Smooth muscle cell (in vitro differentiated cells): ENCODE measurements around the gene FABP1. TPM values are rescaled to one million over a fixed set of nuclear protein-coding genes. Genes with fewer than 3 reads are reported as not detected.

ENCODE experiments used
- DNase-seq: peaks from one replicate; lab custom pipeline; 2025; ENCODE audit not compliant: unreplicated experiment; lab: John Stamatoyannopoulos, UW
- H2AFZ ChIP-seq: fragments of 200-600 bp; sonication (generic); 2 replicates; pipeline ENCODE4 v1.6.0; 2016; ENCODE audit warnings: antibody characterized with exemption, low read depth, mild to moderate bottlenecking
- H3F3A ChIP-seq: fragments of 200-600 bp; sonication (generic); 2 replicates; pipeline ENCODE4 v1.6.0; 2017; ENCODE audit warnings: antibody characterized with exemption, low read depth
- H3K27ac ChIP-seq: fragments of 200-600 bp; sonication (generic); 2 replicates; pipeline ENCODE4 v1.5.1; 2016; ENCODE audit warnings: low read depth, mild to moderate bottlenecking
- H3K27me3 ChIP-seq: fragments of 200-600 bp; sonication (generic); 2 replicates; pipeline ENCODE4 v1.6.1; 2016; ENCODE audit warnings: low read depth, mild to moderate bottlenecking
- H3K36me3 ChIP-seq: fragments of 200-600 bp; sonication (generic); 2 replicates; pipeline ENCODE4 v1.5.1; 2016; ENCODE audit warnings: low read depth
- H3K4me1 ChIP-seq: fragments of 200-600 bp; sonication (generic); 2 replicates; pipeline ENCODE4 v1.5.1; 2016; ENCODE audit warnings: low read depth
- H3K4me2 ChIP-seq: fragments of 200-600 bp; sonication (generic); 2 replicates; pipeline ENCODE4 v1.6.0; 2016; ENCODE audit warnings: mild to moderate bottlenecking
- H3K4me3 ChIP-seq: fragments of 200-600 bp; sonication (generic); 2 replicates; pipeline ENCODE4 v1.5.1; 2016; ENCODE audit warnings: mild to moderate bottlenecking
- H3K79me2 ChIP-seq: fragments of 200-600 bp; sonication (generic); 2 replicates; pipeline ENCODE4 v1.6.0; 2016; ENCODE audit warnings: low read depth, mild to moderate bottlenecking
- H3K9ac ChIP-seq: fragments of 200-600 bp; sonication (generic); 2 replicates; pipeline ENCODE4 v1.6.0; 2016; ENCODE audit warnings: low read depth
- H3K9me3 ChIP-seq: fragments of 200-600 bp; sonication (generic); replicated peaks from 2 replicates; pipeline ENCODE4 v1.5.1; 2016; ENCODE audit warnings: low read depth
- H4K20me1 ChIP-seq: fragments of 200-600 bp; sonication (generic); 2 replicates; pipeline ENCODE4 v1.6.0; 2016; ENCODE audit warnings: low read depth
- WGBS: methylation state at CpG from one replicate; pipeline ENCODE4 v1.1.7; 2016; ENCODE audit warnings: low lambda C conversion rate; 5-methylcytosine and 5-hydroxymethylcytosine counted together
- polyA plus RNA-seq: library from polyadenylated mRNA; unstranded; fragments of >200 nt; fragmentation: Nextera tagmentation; extraction: Ambion mirVana; gene quantifications from 2 replicates; pipeline ENCODE4 v1.2.1, GENCODE V29; 2016
- total RNA-seq: library from RNA; depleted of rRNA; stranded (reverse); fragments of >200 nt; gene quantifications from 2 replicates; pipeline ENCODE4 v1.2.3, GENCODE V29; 2014
- TF ChIP-seq, protein P1 (sequence below): fragments of 200-600 bp; sonication (generic); IDR thresholded peaks from 2 replicates; pipeline ENCODE4 v1.5.1; 2017; ENCODE audit warnings: borderline replicate concordance, mild to moderate bottlenecking, antibody characterized with exemption; ENCODE audit not compliant: insufficient read depth, poor library complexity, severe bottlenecking

The FABP1 gene
- total and polyA plus RNA-seq, 2 experiments from 2014 or later, result 0.42 TPM; not detected in 1

DNA sequence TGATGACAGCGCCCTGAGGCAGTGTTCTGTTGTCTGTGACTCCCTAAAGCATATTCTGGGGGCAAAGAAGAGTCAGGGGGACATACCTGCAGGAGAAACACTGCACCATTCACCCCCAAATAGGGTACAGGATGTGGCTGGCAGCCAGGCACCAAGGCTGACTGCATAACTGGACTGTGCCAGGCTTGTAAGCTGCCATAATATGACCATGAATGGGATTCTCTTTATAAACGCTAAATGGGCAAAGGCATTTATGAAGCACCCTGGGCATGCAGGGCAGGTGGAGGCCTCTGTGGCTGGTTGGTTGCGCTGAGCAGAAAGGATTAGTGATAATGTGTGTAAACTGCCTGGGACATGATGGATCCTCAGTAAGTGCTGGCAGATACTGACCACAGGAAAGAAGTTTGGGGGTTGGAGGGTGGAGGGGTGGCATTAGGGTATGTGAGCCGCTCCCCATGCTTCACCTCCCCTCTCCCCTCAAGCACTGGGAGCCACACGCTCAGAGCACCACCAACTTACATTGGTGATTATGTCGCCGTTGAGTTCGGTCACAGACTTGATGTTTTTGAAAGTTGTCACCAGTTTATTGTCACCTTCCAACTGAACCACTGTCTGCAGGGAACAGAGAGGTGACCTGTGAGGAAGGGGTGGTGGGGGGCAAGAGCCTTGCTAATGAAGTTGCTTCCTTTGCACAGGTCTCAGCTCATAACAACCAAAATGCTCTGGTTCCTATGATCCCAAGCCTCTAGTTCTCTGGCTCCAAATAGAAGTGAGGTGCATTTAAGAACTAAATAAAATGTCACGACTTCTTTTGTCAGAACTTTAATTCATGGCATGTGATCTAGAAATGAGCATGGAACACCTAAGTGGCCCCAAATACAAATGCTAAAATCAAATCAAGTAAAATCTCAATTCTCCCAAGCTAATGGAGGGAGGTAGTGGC lies 3.6 kb downstream of the FABP1 start:
- Histone ChIP-seq H3K9me3 (no peaks in the 10 kb centered on the region), H3F3A (no peaks in the 10 kb centered on the region), H3K4me2 (no peak overlapping the region), H3K4me3 (no peak overlapping the region), H3K27me3 (peaks cover 43% of the 10 kb centered on the region), H3K36me3 (no peaks in the 10 kb centered on the region), H3K27ac (no peak overlapping the region), H3K79me2 (no peaks in the 10 kb centered on the region), H3K9ac (no peak overlapping the region), H2AFZ (no peak overlapping the region), H3K4me1 (no peaks in the 10 kb centered on the region), H4K20me1 (no peaks in the 10 kb centered on the region)
- 88% methylated on average over 9 of the region's 9 CpGs for WGBS
- DNase-seq, result no peak
- TF ChIP-seq, protein P1, sequence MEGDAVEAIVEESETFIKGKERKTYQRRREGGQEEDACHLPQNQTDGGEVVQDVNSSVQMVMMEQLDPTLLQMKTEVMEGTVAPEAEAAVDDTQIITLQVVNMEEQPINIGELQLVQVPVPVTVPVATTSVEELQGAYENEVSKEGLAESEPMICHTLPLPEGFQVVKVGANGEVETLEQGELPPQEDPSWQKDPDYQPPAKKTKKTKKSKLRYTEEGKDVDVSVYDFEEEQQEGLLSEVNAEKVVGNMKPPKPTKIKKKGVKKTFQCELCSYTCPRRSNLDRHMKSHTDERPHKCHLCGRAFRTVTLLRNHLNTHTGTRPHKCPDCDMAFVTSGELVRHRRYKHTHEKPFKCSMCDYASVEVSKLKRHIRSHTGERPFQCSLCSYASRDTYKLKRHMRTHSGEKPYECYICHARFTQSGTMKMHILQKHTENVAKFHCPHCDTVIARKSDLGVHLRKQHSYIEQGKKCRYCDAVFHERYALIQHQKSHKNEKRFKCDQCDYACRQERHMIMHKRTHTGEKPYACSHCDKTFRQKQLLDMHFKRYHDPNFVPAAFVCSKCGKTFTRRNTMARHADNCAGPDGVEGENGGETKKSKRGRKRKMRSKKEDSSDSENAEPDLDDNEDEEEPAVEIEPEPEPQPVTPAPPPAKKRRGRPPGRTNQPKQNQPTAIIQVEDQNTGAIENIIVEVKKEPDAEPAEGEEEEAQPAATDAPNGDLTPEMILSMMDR, result no peak

DNA sequence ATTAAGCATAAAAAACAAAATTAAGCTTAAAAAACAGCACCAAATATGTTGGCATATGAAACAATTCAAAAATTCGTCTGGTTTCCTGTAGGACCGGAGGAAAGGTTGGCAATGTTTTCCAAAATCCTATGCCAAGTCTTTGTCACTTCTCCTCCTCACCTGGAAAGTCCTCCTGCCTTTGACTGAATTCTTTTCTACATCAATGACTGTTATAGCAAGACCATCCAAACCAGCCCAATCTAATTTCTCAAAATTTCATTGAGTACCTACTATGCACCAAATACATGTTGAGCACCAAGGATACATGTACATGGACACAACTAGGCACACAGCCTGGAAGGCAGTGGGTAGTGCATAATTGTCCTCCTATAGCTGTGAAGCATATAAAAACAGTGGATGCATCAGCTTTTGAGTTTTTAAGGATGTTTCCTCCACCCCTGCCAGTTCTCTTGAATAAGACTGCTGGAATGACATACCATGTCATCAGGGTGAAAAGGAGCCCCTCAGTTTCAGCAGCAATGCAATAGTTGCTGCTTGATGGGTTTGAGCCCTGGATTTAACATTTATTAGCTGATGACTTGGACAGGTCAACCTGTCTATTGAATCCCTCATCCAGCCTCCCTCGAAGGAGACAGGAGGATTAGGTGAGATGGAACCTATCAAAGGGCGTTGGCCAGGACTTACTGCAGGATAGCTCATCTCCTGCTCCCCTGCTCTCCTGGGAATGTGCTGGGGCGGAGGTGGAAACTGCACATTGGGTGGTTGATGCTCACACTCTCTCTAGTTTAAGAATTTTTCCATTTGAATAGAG lies 4.5 kb downstream of the FABP1 start:
- WGBS, result 83% methylated on average over 5 of the region's 5 CpGs
- Histone ChIP-seq H2AFZ (no peak overlapping the region), H3K9me3 (no peaks in the 10 kb centered on the region), H3K79me2 (no peaks in the 10 kb centered on the region), H3K27me3 (peaks cover 43% of the 10 kb centered on the region), H4K20me1 (no peaks in the 10 kb centered on the region), H3K9ac (no peak overlapping the region), H3K4me2 (no peak overlapping the region), H3K4me3 (no peak overlapping the region), H3K36me3 (no peaks in the 10 kb centered on the region), H3K27ac (no peak overlapping the region), H3K4me1 (no peaks in the 10 kb centered on the region), H3F3A (no peaks in the 10 kb centered on the region)
- TF ChIP-seq, protein P1, result no peak
- DNase-seq, result no peak

DNA sequence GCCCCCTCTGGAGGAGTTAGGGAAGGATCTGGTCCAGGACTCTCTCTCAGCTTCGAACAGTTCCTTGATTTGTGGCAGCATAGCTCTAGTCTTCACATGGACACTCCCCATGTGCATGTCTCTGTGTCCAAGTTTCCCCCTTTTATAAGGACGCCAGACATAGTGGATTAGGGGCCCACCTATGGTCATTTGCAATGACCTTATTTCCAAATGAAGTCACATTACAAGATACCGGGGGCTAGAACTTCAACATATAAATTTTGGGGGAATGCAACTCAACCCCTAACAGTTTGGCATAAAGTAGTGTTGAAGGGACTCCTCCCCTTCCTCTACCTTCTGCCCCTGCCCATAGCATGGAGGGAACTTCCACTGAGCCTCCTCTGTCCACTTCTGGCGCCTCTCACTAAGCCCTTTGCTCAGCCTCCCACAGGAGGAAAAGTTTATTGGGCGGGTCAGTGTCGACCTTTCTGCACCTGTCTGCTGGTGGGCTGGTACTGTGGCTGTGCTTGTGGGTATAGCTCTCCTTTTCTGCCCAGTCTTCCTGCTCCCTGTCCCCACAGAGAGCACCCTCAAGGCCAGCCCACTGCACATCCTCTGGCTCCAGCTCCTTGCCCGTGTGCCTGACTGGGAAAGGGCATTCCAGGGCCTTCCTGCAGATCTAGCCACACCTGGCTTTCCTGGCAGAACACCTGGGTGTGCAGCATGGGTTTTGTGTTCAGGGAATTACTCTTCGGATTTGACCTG lies 5.5 kb downstream of the FABP1 start:
- H3K4me2 ChIP-seq, result no peak overlapping the region
- no peak overlapping the region for H3K27ac ChIP-seq
- H3K4me1 ChIP-seq, result no peaks in the 10 kb centered on the region
- WGBS, result 82% methylated on average over 8 of the region's 8 CpGs
- no peaks in the 10 kb centered on the region for H3K79me2 ChIP-seq
- no peaks in the 10 kb centered on the region for H3K9me3 ChIP-seq
- no peaks in the 10 kb centered on the region for H3F3A ChIP-seq
- TF ChIP-seq, protein P1, result no peak
- no peak overlapping the region for H2AFZ ChIP-seq
- no peak overlapping the region for H3K9ac ChIP-seq
- H3K27me3 ChIP-seq, result peaks cover 37% of the 10 kb centered on the region
- DNase-seq, result no peak
- no peaks in the 10 kb centered on the region for H4K20me1 ChIP-seq
- H3K36me3 ChIP-seq, result no peaks in the 10 kb centered on the region
- no peak overlapping the region for H3K4me3 ChIP-seq
